Activated naive CD8-positive, alpha-beta T cell (primary cell): Measurements from ENCODE around the gene R3HDML.
"Not testable (repeated sequence)": the region's sequence is repeated elsewhere in the genome, so short reads cannot be mapped to it uniquely, and the experiment has no call there.

ENCODE experiments used
- H3K27ac Mint-ChIP-seq: one replicate; pipeline ENCODE4 v1.8.0; 2021; ENCODE audit warnings: mixed read lengths
- H3K27me3 Mint-ChIP-seq: one replicate; pipeline ENCODE4 v1.8.0; 2021; ENCODE audit warnings: mixed read lengths
- H3K36me3 Mint-ChIP-seq: one replicate; pipeline ENCODE4 v1.8.0; 2021; ENCODE audit warnings: mixed read lengths
- H3K4me1 Mint-ChIP-seq: one replicate; pipeline ENCODE4 v1.8.0; 2021; ENCODE audit warnings: low read depth, mixed read lengths
- H3K4me3 Mint-ChIP-seq: one replicate; pipeline ENCODE4 v1.8.0; 2021; ENCODE audit warnings: mild to moderate bottlenecking, mixed read lengths
- H3K9me3 Mint-ChIP-seq: one replicate; pipeline ENCODE4 v1.8.0; 2021; ENCODE audit warnings: low read depth, mixed read lengths

The R3HDML gene, protein sequence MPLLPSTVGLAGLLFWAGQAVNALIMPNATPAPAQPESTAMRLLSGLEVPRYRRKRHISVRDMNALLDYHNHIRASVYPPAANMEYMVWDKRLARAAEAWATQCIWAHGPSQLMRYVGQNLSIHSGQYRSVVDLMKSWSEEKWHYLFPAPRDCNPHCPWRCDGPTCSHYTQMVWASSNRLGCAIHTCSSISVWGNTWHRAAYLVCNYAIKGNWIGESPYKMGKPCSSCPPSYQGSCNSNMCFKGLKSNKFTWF

DNA sequence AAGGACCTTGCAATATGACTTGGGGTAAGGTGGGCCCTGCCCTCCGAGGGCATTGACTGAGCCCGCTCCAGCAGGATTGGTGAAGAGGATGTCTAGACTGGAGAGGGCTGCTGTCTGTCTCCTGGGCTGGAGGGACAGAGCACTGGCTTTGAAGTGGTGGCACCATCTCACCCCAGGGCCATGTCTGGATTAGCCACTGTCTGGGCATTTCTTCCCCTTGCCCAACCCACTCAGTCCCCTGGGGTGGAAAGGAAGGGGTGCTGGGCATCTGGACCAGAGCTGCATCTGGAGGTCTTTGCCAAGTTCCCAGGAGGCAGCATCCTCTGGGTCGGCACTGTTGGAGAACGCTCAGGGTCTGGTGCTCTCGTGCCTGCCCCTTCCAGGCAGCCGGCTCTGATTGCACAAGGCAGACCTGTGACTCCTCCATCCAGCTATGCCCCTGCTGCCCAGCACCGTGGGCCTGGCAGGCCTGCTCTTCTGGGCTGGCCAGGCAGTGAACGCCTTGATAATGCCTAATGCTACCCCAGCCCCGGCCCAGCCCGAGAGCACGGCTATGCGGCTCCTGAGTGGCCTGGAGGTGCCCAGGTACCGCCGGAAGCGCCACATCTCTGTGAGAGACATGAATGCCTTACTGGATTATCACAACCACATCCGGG, at the start of gene R3HDML:
Gene R3HDML (plus strand): TSS at position 319 of the 656 bp plus-strand sequence. CDS start 115 bp downstream, at position 434.
- Mint-ChIP-seq H3K4me1 (no peaks in the 10 kb centered on the region), H3K27me3 (peaks cover 3% of the 10 kb centered on the region), H3K9me3 (no peaks in the 10 kb centered on the region), H3K4me3 (no peak within 1 kb of the TSS), H3K27ac (no peak within 1 kb of the TSS), H3K36me3 (no peaks in the 10 kb centered on the region)

DNA sequence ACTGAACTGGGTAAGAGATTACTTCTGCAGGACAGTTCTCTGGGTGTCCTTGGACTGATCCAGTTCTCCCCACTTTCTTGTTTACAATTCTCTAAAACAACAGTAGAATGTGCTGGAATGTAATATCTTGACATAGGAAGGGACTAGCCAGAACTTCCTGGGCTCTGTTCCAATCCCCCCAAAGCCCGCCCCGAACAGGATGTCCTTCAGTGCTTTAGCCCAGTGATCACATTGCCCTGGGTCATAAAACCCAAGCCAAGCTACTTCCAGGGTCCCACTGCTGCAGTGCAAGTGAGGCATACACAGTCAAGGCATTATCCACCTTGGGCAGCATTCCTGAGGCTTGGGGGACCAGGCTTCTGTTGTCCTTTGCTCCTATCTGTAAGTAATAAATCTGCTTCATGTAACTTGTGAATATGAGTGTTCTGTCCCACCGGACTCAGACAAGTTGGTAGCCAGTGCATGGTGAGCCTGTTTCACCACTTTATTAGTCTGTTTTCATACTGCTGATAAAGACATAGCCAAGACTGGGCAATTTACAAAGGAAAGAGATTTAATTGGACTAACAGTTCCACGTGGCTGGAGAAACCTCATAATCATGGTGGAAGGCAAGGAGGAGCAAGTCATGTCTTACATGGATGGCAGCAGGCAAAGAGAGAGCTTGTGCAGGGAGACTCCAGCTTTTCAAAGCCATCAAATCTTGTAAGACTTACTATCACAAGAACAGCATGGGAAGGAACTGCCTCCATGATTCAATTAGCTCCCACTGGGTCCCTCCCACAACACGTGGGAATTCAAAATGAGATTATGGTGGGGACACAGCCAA, 49.4 kb upstream of the R3HDML start:
- Mint-ChIP-seq H3K4me1 (peaks cover 2% of the 10 kb centered on the region), H3K27ac (no peak overlapping the region), H3K4me3 (no peak overlapping the region), H3K36me3 (peaks cover 12% of the 10 kb centered on the region), H3K9me3 (no peaks in the 10 kb centered on the region), H3K27me3 (no peaks in the 10 kb centered on the region)

DNA sequence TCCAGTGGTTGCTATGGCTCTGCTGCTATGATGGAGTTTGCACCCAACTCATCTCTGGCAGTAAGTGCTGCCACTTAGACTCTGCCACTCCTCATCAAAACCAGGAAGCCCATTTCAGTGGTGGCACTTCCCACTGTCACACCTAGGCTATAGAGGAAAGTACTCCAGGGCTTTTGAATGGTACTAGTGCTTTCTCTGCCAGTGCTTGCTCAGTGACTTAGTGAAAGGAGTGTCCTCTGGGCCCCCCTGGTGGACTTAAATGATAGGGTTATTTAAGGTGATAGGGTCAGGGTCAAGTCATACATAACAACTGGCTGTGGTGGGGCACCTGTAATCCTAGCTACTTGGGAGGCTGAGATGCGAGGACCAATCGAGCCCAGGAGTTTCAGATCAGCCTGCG, 48.6 kb upstream of the R3HDML start:
- Mint-ChIP-seq H3K4me1 (peaks cover 2% of the 10 kb centered on the region), H3K4me3 (no peak overlapping the region), H3K27me3 (no peaks in the 10 kb centered on the region), H3K9me3 (no peaks in the 10 kb centered on the region), H3K27ac (no peak overlapping the region), H3K36me3 (peaks cover 9% of the 10 kb centered on the region)

DNA sequence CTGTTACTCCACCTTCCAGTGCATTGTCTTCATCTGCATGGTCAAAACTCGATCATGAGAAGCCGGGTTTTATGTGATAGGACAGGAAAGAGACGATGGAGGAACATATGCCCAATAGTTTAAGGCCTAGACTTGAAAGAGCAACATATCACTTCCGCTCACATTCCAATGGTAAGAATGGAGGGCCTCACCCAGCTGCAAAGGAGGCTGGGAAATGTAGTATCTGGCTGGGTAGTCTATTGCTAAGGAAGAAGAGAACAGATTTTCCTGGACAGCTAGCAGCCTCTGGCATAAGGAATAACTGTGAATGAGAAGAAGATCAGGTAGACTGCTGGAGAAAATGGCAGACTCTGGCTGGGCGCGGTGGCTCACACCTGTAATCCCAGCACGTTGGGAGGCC, 45.1 kb upstream of the R3HDML start:
- Mint-ChIP-seq H3K36me3 (peaks cover 11% of the 10 kb centered on the region), H3K4me1 (peaks cover 5% of the 10 kb centered on the region), H3K27me3 (no peaks in the 10 kb centered on the region), H3K27ac (no peak overlapping the region), H3K4me3 (no peak overlapping the region), H3K9me3 (no peaks in the 10 kb centered on the region)

DNA sequence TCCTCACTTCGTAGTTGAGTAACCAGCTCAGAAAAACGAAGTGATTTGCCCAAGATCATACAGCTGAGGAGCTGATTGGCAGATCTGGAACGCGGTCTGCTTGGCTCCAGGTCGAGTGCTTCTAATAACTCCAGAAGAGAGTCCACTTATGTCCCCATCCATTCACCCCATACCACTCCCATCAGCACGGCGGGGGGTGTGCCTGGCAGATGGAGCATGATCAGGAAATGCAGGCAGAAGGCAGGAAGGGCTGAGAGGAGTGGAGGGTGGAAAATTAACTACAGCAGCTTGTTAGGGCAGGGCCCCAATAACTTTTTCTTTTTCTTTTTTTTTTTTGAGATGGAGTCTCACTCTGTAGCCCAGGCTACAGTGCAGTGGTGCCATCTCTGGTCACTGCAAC, 40.8 kb upstream of the R3HDML start:
- H3K4me3 Mint-ChIP-seq: no peak overlapping the region
- H3K9me3 Mint-ChIP-seq: no peaks in the 10 kb centered on the region
- no peaks in the 10 kb centered on the region for H3K27me3 Mint-ChIP-seq
- no peak overlapping the region for H3K27ac Mint-ChIP-seq
- peaks cover 9% of the 10 kb centered on the region for H3K4me1 Mint-ChIP-seq
- H3K36me3 Mint-ChIP-seq: peaks cover 5% of the 10 kb centered on the region

DNA sequence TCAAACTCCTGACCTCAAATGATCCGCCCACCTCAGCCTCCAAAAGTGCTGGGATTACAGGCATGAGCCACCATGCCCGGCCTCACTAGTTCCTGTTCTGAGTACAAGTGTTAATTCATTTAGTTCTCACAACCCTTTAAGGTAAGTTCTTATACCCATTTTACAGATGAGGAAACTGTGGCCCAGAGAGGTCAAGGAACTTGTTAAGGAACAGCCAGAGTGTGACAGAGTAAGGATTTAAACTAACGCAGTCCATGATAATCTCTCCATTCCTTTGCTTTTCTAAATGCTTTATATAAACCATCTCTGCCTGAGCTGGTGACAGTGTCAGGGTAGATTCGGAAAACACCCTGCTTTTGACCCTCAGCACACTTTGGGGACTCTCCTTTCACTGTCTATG, 39.1 kb upstream of the R3HDML start:
- Mint-ChIP-seq H3K9me3 (no peaks in the 10 kb centered on the region), H3K27me3 (no peaks in the 10 kb centered on the region)

DNA sequence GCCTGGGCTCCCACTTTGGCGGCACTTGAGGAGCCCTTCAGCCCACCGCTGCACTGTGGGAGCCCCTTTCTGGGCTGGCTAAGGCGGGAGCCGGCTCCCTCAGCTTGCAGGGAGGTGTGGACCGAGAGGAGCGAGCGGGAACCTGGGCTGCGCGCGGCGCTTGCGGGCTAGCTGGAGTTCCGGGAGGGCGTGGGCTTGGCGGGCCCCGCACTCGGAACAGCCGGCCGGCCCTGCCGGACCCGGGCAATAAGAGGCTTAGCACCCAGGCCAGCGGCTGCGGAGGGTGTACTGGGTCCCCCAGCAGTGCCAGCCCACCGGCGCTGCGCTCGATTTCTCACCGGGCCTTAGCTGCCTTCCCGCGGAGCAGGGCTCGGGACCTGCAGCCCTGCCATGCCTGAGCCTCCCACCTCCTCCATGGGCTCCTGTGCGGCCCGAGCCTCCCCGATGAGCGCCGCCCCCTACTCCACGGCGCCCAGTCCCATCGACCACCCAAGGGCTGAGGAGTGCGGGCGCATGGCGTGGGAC, 37.8 kb upstream of the R3HDML start:
- H3K27me3 Mint-ChIP-seq, H3K27ac Mint-ChIP-seq, H3K9me3 Mint-ChIP-seq, H3K4me3 Mint-ChIP-seq, H3K36me3 Mint-ChIP-seq: not testable (repeated sequence)
- H3K4me1 Mint-ChIP-seq: peaks cover 12% of the 10 kb centered on the region

More for the DNA sequence above, 39.1 kb upstream of the R3HDML start:
- H3K4me3 Mint-ChIP-seq: no peak overlapping the region
- H3K4me1 Mint-ChIP-seq: peaks cover 12% of the 10 kb centered on the region
- peaks cover 7% of the 10 kb centered on the region for H3K36me3 Mint-ChIP-seq
- H3K27ac Mint-ChIP-seq: no peak overlapping the region

DNA sequence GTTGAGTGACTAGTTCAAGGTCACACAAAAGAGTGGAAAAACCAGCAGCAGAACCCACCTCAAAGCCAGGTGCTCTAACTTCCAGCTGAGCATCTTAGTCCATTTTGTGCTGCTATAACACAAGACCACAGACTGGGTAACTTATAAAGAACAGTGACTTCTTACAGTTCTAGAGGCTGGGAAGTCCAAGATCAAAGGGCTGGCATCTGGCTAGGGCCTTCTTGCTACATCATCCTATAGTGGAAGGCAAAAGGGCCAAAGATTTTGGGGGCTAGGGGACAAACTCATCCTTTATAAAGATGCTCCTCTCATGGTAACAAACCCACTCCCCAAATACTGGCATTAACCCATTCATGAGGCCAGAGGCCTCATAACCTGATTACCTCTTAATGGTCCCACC, 35.6 kb upstream of the R3HDML start:
- H3K27ac Mint-ChIP-seq: no peak overlapping the region
- H3K27me3 Mint-ChIP-seq: no peaks in the 10 kb centered on the region
- H3K4me1 Mint-ChIP-seq: peaks cover 9% of the 10 kb centered on the region
- peaks cover 5% of the 10 kb centered on the region for H3K36me3 Mint-ChIP-seq
- no peaks in the 10 kb centered on the region for H3K9me3 Mint-ChIP-seq
- no peak overlapping the region for H3K4me3 Mint-ChIP-seq

DNA sequence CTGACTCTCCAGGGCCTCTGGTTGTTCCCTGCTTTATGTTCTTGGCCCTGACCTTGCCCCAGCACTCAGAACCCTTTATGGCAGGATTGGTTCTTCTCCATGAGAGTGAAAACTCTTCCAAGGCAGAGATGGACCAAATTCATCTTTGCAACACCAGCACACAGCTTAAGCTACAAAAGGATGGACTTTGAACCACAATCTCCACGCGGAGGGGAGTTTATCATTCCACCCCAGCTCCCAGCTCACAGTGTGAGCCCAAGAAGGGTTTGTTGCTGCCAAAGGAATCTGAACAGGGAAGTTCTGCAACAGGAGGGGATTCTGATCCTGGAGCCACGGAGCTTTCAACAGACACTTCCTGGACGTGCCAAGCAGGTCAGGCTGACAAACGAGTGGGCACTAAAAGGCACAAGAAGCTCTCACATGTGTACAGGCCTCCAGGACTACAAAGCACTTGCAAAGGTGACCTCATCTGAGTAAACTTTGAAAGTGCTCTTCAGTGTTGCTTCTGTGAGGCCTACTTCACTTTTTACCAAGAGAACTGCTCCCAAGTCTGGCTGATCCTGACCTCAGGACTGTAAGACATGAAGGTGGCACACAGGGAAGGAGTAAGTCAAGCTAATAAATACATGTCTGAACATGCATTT, 34.7 kb upstream of the R3HDML start:
- Mint-ChIP-seq H3K9me3 (no peaks in the 10 kb centered on the region), H3K4me1 (peaks cover 12% of the 10 kb centered on the region), H3K27ac (no peak overlapping the region), H3K4me3 (no peak overlapping the region), H3K27me3 (no peaks in the 10 kb centered on the region), H3K36me3 (peaks cover 8% of the 10 kb centered on the region)

DNA sequence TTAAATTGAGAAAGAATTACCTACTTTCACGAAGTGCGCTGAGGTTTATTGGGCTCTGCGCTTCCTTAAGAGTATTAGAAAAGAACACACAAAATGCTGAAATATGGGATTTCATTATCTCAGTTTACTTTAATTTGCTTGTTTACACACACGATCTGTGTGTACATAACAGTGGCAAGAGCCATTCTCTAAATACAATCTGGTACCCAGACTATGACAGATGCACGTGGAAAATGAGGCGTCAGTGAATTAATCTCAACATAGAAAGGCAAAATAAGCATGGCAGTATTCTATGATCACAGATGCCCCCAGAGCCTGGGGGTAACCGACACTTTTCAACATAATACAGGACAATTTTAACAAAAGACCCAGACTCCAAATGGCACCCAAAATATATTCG, 34.1 kb upstream of the R3HDML start:
- H3K4me3 Mint-ChIP-seq: no peak overlapping the region
- H3K36me3 Mint-ChIP-seq: peaks cover 8% of the 10 kb centered on the region
- no peak overlapping the region for H3K27ac Mint-ChIP-seq
- H3K27me3 Mint-ChIP-seq: no peaks in the 10 kb centered on the region
- no peaks in the 10 kb centered on the region for H3K9me3 Mint-ChIP-seq
- H3K4me1 Mint-ChIP-seq: peaks cover 12% of the 10 kb centered on the region

DNA sequence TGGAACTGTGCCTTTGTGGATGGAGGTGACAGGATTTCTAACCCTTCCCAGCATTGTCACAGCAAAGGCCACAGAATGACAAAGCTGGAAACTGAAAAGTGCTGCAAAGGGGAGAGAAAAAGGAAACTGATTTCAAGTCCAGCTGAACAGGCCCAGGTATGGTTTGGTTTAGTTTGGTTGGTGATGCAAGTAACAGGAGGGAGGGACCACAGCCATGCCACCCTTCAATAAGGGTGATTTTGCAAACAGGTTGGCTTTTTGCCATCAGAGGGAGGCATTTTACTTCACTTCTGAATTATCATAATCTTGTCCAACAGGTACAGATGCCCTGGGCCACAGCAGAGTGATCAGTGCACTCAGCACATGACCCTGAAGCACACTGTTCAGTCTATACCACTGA, 32.5 kb upstream of the R3HDML start:
- Mint-ChIP-seq H3K4me3 (no peak overlapping the region), H3K27ac (no peak overlapping the region), H3K4me1 (peaks cover 16% of the 10 kb centered on the region), H3K36me3 (peaks cover 8% of the 10 kb centered on the region), H3K9me3 (no peaks in the 10 kb centered on the region), H3K27me3 (no peaks in the 10 kb centered on the region)

DNA sequence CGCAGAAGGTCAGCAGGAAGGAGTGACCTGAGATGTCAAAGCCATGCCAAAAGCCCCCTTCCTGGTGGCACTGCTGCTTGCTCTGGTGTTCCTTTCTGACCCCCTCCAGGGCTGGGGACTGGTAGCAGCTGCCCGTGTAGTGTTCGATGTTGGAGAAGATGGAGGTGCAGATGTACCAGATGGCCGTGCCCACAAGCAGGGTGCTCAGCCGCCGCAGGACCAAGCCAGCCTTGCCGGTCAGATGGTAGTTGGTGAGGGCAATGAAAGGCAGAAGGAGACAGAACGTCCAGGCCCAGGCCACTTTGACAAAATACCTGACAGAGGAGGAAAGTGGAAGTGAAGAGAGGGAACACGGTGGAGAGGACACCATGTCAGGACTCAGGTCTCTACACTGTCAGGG, 29.9 kb upstream of the R3HDML start:
- Mint-ChIP-seq H3K36me3 (peaks cover 3% of the 10 kb centered on the region), H3K4me1 (peaks cover 28% of the 10 kb centered on the region), H3K27ac (no peak overlapping the region), H3K4me3 (no peak overlapping the region), H3K27me3 (no peaks in the 10 kb centered on the region), H3K9me3 (no peaks in the 10 kb centered on the region)

DNA sequence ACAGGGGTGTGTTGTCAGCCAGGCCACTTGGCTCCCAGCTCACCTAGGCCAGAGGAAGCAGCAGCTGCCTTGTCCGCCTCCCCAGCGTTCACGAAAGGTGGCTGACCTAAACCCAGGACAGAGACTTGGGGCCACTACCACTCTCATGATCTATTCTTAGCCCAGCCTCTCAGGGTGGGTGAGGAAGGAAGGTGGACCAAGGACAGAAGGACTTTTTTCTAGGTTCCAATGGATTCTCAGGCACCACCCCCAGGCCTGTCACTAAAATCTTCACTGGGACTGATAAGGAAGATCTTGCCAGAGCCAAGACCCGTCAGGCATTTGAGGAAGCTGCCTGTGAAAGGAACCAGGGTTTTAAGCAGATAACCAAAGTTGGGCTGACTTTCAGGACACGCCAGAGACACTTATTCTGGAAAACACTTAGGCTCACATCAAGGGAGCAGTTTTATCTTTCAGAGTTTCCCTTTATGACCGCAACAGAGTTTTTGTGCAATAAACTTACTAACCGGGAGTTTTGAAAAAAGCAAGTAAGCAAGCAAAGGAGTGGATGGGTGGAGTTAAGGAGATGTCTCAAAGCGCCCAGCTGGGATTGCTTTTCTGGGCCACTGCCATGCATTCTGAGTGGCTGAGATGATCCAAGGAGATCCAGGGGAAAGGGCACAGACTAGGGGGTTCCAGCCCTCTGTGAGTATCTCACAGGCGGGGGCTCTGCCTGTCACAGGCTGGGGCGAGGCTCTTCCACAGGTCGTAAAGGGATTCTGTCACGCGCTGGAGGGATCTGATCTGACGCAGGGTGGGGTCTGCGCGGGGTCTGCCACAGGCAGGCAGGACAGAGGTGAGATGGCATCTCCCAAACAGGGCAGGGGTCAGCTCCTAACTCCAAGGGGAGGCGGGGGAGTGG, 26.8 kb upstream of the R3HDML start:
- H3K27me3 Mint-ChIP-seq: no peaks in the 10 kb centered on the region
- H3K4me3 Mint-ChIP-seq: peak overlapping the region; percentile 93
- H3K9me3 Mint-ChIP-seq: no peaks in the 10 kb centered on the region
- H3K4me1 Mint-ChIP-seq: peaks cover 28% of the 10 kb centered on the region
- peaks cover 3% of the 10 kb centered on the region for H3K36me3 Mint-ChIP-seq
- peak overlapping the region; percentile 89 for H3K27ac Mint-ChIP-seq
